KBM-7 (cell line): ENCODE data around the gene MTMR11.
"Not testable (repeated sequence)": the region's sequence is repeated elsewhere in the genome, so short reads cannot be mapped to it uniquely, and the experiment has no call there.

Experiments used
- DNase-seq: peaks from one replicate; pipeline ENCODE4 v3.0.0-alpha.2; 2015
- in situ Hi-C: fragments of 300-500 bp; cut with MboI; formaldehyde crosslinking; loops from 2 replicates; pipeline ENCODE4 v1.14.3; 2020; ENCODE audit warnings: low sequenced_read_pairs, low pct_unique_long_range_greater_than_20kb, mixed read lengths

The MTMR11 gene

GRCh38 chr1:149940427-149940826, 3.7 kb upstream of the MTMR11 start:
- in situ Hi-C loops, result no loop called here
- no peak for DNase-seq

GRCh38 chr1:149938668-149939003, 2.0 kb upstream of the MTMR11 start:
- DNase-seq, in situ Hi-C loops: not testable (repeated sequence)

GRCh38 chr1:149937759-149938158, 1.1 kb upstream of the MTMR11 start:
- in situ Hi-C loops, result no loop called here
- DNase-seq, result no peak

GRCh38 chr1:149936992-149937705, 470 bp upstream of the MTMR11 start:
- no peak for DNase-seq
- in situ Hi-C loops, result no loop called here

GRCh38 chr1:149934356-149934755, 2.3 kb downstream of the MTMR11 start:
- no peak for DNase-seq
- in situ Hi-C loops, result no loop called here

GRCh38 chr1:149933208-149933607, 3.5 kb downstream of the MTMR11 start:
- in situ Hi-C loops, result no loop called here
- no peak for DNase-seq

- no peak for DNase-seq
- in situ Hi-C loops, result no loop called here
Measured at GRCh38 chr1:149932474-149932873, 4.2 kb downstream of the MTMR11 start.

GRCh38 chr1:149931212-149931790, 5.4 kb downstream of the MTMR11 start:
- in situ Hi-C loops, result no loop called here
- DNase-seq, result no peak

- no peak for DNase-seq
- in situ Hi-C loops, result no loop called here
Measured at GRCh38 chr1:149929856-149930255, 6.8 kb downstream of the MTMR11 start.

GRCh38 chr1:149928401-149928724, 8.3 kb downstream of the MTMR11 start:
- in situ Hi-C loops, result no loop called here
- DNase-seq, result no peak

GRCh38 chr1:149927563-149928400, 8.9 kb downstream of the MTMR11 start, which contains the start of gene SF3B4:
SF3B4 (minus strand) TSS chr1:149927803; CDS start chr1:149927759, 44 bp downstream.
- peak; percentile 93 for DNase-seq
- in situ Hi-C loops, result no loop called here

- in situ Hi-C loops, result no loop called here
- no peak for DNase-seq
Measured at GRCh38 chr1:149927056-149927562, 9.6 kb downstream of the MTMR11 start.

- in situ Hi-C loops, result no loop called here
- DNase-seq, result no peak
Measured at GRCh38 chr1:149926296-149926695, 10.4 kb downstream of the MTMR11 start.

- DNase-seq, result no peak
- in situ Hi-C loops, result no loop called here
Measured at GRCh38 chr1:149925751-149926150, 10.9 kb downstream of the MTMR11 start.

- DNase-seq, result no peak
- in situ Hi-C loops, result no loop called here
Measured at GRCh38 chr1:149925345-149925744, 11.3 kb downstream of the MTMR11 start.

GRCh38 chr1:149923626-149924025, 13.1 kb downstream of the MTMR11 start:
- no peak for DNase-seq
- in situ Hi-C loops, result no loop called here

- no peak for DNase-seq
- in situ Hi-C loops, result no loop called here
Measured at GRCh38 chr1:149917571-149918144, 19.0 kb downstream of the MTMR11 start, which contains the start of gene SV2A. SV2A (minus strand) TSS chr1:149917844; CDS start chr1:149913840, 4,004 bp downstream.

- no peak for DNase-seq
- in situ Hi-C loops, result no loop called here
Measured at GRCh38 chr1:149916898-149917252, 19.8 kb downstream of the MTMR11 start.

GRCh38 chr1:149916193-149916897, 20.3 kb downstream of the MTMR11 start:
- DNase-seq, result peak; percentile 85
- in situ Hi-C loops, result no loop called here
